Peyer's patch (tissue), 4 donors: Measurements from ENCODE around the gene TIGD1. TPM values are rescaled to one million over a fixed set of nuclear protein-coding genes. Genes with fewer than 3 reads are reported as not detected.

ENCODE experiments used
- DNase-seq, 3 donors: peaks; one replicate each; pipeline ENCODE4 v3.0.0-alpha.2; 2017 to 2019
- H3K27ac ChIP-seq, 4 donors: fragments of 200-600 bp; sonication (generic); one replicate each; pipeline ENCODE4 v1.5.1; 2016 to 2019
- H3K27me3 ChIP-seq, 2 donors: fragments of 200-600 bp; sonication (generic); one replicate each; pipeline ENCODE4 v1.5.1; 2019
- H3K36me3 ChIP-seq, 3 donors: fragments of 200-600 bp; sonication (generic); one replicate each; pipeline ENCODE4 v1.5.1; 2016 to 2019
- H3K4me1 ChIP-seq, 4 donors: fragments of 200-600 bp; sonication (generic); one replicate each; pipeline ENCODE4 v1.5.1; 2016 to 2019
- H3K4me3 ChIP-seq, 4 donors: fragments of 200-600 bp; sonication (generic); 1 replicate in 3 of 4; 2 replicates in 1 of 4; pipeline ENCODE4 v1.5.1; 2016 to 2019; ENCODE audit warnings: mild to moderate bottlenecking in 1 of 4
- H3K9me3 ChIP-seq, 4 donors: fragments of 200-600 bp; sonication (generic); one replicate each; pipeline ENCODE4 v1.5.1; 2016 to 2019; ENCODE audit warnings: mild to moderate bottlenecking in 1 of 4
- POLR2A ChIP-seq, 2 donors: fragments of 450-650 bp; IDR thresholded peaks; one replicate each; pipeline ENCODE4 v1.5.1; 2017; ENCODE audit warnings: antibody characterized with exemption in 2 of 2, mild to moderate bottlenecking in 2 of 2, moderate library complexity in 2 of 2
- total RNA-seq, 4 donors: library from RNA; depleted of rRNA; stranded (reverse); fragments of >200 nt; gene quantifications; one replicate each; pipeline ENCODE4 v1.1.0, GENCODE V29; 2016
- TF ChIP-seq, protein P1 (sequence below), 6 experiments: fragments of 450-650 bp in 4 of 6; fragments of 200-600 bp in 2 of 6; sonication (generic) in 1 of 6; IDR thresholded peaks; one replicate each; pipeline ENCODE4 v1.5.1; 2017 to 2019; ENCODE audit warnings: antibody characterized with exemption in 6 of 6, mild to moderate bottlenecking in 3 of 6, moderate library complexity in 1 of 6

The TIGD1 gene
- total RNA-seq, 4 donors from 2014 or later: 8.6 to 31.4 (median 13.4) TPM

- DNase-seq: no peak
- Histone ChIP-seq H3K9me3 (no peaks in the 10 kb centered on the region), H3K27ac (no peak overlapping the region), H3K36me3 (peaks cover 0 to 21% (median 0%) of the 10 kb centered on the region in 3 donors), H3K27me3 (no peaks in the 10 kb centered on the region), H3K4me3 (no peak overlapping the region), H3K4me1 (no peaks in the 10 kb centered on the region)
- no peak for TF ChIP-seq POLR2A (IDR thresholded peaks at IDR 0.05)
- TF ChIP-seq, protein P1, sequence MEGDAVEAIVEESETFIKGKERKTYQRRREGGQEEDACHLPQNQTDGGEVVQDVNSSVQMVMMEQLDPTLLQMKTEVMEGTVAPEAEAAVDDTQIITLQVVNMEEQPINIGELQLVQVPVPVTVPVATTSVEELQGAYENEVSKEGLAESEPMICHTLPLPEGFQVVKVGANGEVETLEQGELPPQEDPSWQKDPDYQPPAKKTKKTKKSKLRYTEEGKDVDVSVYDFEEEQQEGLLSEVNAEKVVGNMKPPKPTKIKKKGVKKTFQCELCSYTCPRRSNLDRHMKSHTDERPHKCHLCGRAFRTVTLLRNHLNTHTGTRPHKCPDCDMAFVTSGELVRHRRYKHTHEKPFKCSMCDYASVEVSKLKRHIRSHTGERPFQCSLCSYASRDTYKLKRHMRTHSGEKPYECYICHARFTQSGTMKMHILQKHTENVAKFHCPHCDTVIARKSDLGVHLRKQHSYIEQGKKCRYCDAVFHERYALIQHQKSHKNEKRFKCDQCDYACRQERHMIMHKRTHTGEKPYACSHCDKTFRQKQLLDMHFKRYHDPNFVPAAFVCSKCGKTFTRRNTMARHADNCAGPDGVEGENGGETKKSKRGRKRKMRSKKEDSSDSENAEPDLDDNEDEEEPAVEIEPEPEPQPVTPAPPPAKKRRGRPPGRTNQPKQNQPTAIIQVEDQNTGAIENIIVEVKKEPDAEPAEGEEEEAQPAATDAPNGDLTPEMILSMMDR (IDR thresholded peaks at IDR 0.05): no peak
Measured at GRCh38 chr2:232581725-232582124, 31.4 kb upstream of the TIGD1 start.

- H3K4me1 ChIP-seq: no peaks in the 10 kb centered on the region
- DNase-seq: no peak
- no peak for TF ChIP-seq POLR2A (IDR thresholded peaks at IDR 0.05)
- TF ChIP-seq, protein P1 (IDR thresholded peaks at IDR 0.05): no peak
- H3K27ac ChIP-seq: no peak overlapping the region
- H3K9me3 ChIP-seq: no peaks in the 10 kb centered on the region
- H3K4me3 ChIP-seq: no peak overlapping the region
- peaks cover 0 to 21% (median 0%) of the 10 kb centered on the region in 3 donors for H3K36me3 ChIP-seq
- no peaks in the 10 kb centered on the region for H3K27me3 ChIP-seq
Measured at GRCh38 chr2:232580648-232580981, 30.3 kb upstream of the TIGD1 start.

DNA sequence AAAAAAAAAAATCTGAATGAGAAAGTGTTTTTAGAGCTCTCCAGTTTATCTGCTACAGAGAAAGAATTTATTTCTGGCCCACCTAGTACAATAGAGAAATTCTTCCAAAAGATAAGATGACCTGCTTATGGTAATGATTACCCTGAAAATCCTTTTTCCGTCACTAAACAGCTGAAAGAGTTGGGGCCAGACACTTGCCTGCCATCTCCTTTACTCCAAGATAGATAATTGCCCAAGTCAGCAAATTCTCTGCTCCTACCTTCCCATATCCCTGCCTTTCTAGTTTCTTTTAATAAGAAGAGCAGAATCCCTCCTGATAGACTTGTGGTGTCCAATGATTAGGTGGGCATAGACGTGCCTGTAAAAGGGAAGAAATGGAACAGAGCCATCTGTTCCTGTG is 28.3 kb upstream of the TIGD1 start:
- H3K36me3 ChIP-seq: peaks cover 0 to 34% (median 0%) of the 10 kb centered on the region in 3 donors
- H3K27ac ChIP-seq: no peak overlapping the region
- no peak overlapping the region for H3K4me3 ChIP-seq
- H3K9me3 ChIP-seq: no peaks in the 10 kb centered on the region
- H3K4me1 ChIP-seq: no peaks in the 10 kb centered on the region
- no peaks in the 10 kb centered on the region for H3K27me3 ChIP-seq
- DNase-seq: no peak
- TF ChIP-seq, protein P1 (IDR thresholded peaks at IDR 0.05): no peak
- TF ChIP-seq POLR2A (IDR thresholded peaks at IDR 0.05): no peak

DNA sequence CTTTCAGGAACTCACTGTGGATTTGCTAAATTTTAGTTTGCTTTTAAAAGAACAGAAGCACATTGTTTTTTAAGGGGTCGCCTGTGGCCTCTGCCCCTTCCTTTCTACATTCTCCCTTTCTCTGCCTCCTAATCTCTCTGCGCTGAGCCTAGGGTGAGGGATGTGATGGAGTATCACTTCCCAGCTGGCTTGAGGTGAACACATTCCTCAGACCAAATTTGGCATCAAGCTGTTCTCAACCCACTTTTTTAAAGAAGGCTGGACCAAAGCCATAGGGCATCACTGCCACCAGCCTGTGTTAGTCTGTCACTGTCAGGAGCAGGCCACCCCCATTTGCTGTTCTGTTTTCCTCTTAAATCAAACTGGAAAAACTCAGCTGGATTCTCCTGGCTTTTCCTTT is 27.5 kb upstream of the TIGD1 start:
- peaks cover 0 to 34% (median 0%) of the 10 kb centered on the region in 3 donors for H3K36me3 ChIP-seq
- H3K9me3 ChIP-seq: no peaks in the 10 kb centered on the region
- no peak overlapping the region for H3K4me3 ChIP-seq
- no peak overlapping the region for H3K27ac ChIP-seq
- H3K4me1 ChIP-seq: no peaks in the 10 kb centered on the region
- no peaks in the 10 kb centered on the region for H3K27me3 ChIP-seq
- no peak for TF ChIP-seq POLR2A (IDR thresholded peaks at IDR 0.05)
- TF ChIP-seq, protein P1 (IDR thresholded peaks at IDR 0.05): no peak
- DNase-seq: no peak

GRCh38 chr2:232576995-232577394 is 26.6 kb upstream of the TIGD1 start:
- no peak overlapping the region for H3K27ac ChIP-seq
- H3K4me1 ChIP-seq: no peaks in the 10 kb centered on the region
- H3K9me3 ChIP-seq: no peaks in the 10 kb centered on the region
- H3K4me3 ChIP-seq: no peak overlapping the region
- H3K36me3 ChIP-seq: peaks cover 0 to 30% (median 0%) of the 10 kb centered on the region in 3 donors
- DNase-seq: no peak
- no peak for TF ChIP-seq POLR2A (IDR thresholded peaks at IDR 0.05)
- TF ChIP-seq, protein P1 (IDR thresholded peaks at IDR 0.05): no peak
- H3K27me3 ChIP-seq: no peaks in the 10 kb centered on the region

- no peaks in the 10 kb centered on the region for H3K4me1 ChIP-seq
Measured at GRCh38 chr2:232575404-232575746, 25.0 kb upstream of the TIGD1 start.

More at GRCh38 chr2:232575404-232575746, 25.0 kb upstream of the TIGD1 start:
- H3K27me3 ChIP-seq: no peaks in the 10 kb centered on the region
- peaks cover 0 to 26% (median 0%) of the 10 kb centered on the region in 3 donors for H3K36me3 ChIP-seq
- TF ChIP-seq POLR2A (IDR thresholded peaks at IDR 0.05): no peak
- TF ChIP-seq, protein P1 (IDR thresholded peaks at IDR 0.05): no peak
- no peak for DNase-seq
- H3K4me3 ChIP-seq: no peak overlapping the region
- H3K27ac ChIP-seq: no peak overlapping the region
- H3K9me3 ChIP-seq: no peaks in the 10 kb centered on the region
